GM12878 (cell line): ENCODE results near the gene KLF11. TPM values are rescaled to one million over a fixed set of nuclear protein-coding genes. Genes with fewer than 3 reads are reported as not detected.
"Not testable (repeated sequence)": the region's sequence is repeated elsewhere in the genome, so short reads cannot be mapped to it uniquely, and the experiment has no call there.

ENCODE experiments used
- ATAC-seq: fragments of 200-7000 bp; cut with Tn5 transposase; 3 replicates; pipeline ENCODE4 v1.9.1; 2020; ENCODE audit warnings: mild to moderate bottlenecking, moderate library complexity
- BruUV-seq: library from RNA; stranded (reverse); fragments of 400-500 nt; replicated peaks from 2 replicates; lab custom pipeline; 2021; lab: Mats Ljungman, UMichigan
- CTCF ChIA-PET: fragments of 300-600 bp; sonication (Branson Sonifier 250); formaldehyde crosslinking; extraction: SDS; loops from one replicate; lab custom pipeline; 2021; ENCODE audit warnings: inconsistent platforms; lab: Yijun Ruan, JAX
- POLR2A ChIA-PET: fragments of 350-600 bp; formaldehyde crosslinking; extraction: SDS; loops from one replicate; lab custom pipeline; 2021; ENCODE audit warnings: inconsistent platforms; lab: Charles Lee
- RAD21 ChIA-PET: fragments of 300-600 bp; sonication (Branson Sonifier 250); formaldehyde crosslinking; loops from one replicate; lab custom pipeline; 2023; ENCODE audit warnings: antibody characterized with exemption; ENCODE audit not compliant: unreplicated experiment; lab: Charles Lee
- SMC1A ChIA-PET: fragments of 300-600 bp; sonication (Branson Sonifier 250); formaldehyde crosslinking; loops from one replicate; lab custom pipeline; 2023; ENCODE audit not compliant: unreplicated experiment, uncharacterized antibody; lab: Charles Lee
- DNase-seq: peaks from one replicate; pipeline ENCODE4 v3.0.0-alpha.2; 2011; ENCODE audit warnings: low read depth, low spot score
- FAIRE-seq: peaks from 3 replicates; lab custom pipeline; 2011; peaks lifted over from hg19 to GRCh38; lab: Jason Lieb, UNC
- H2AFZ ChIP-seq: 2 replicates; pipeline ENCODE4 v1.6.0; 2011; ENCODE audit warnings: low read depth, low read length, control low read depth; ENCODE audit not compliant: control insufficient read depth
- H3K27ac ChIP-seq: 2 replicates; pipeline ENCODE4 v1.5.1; 2011; ENCODE audit warnings: control low read depth; ENCODE audit not compliant: control insufficient read depth, insufficient read depth
- H3K27me3 ChIP-seq, 2 experiments: replicated peaks in 1 of 2; 2 replicates each; pipeline versions ENCODE4 v1.6.0 to v1.6.1; 2011; ENCODE audit warnings: low read length in 1 of 2; ENCODE audit not compliant: control insufficient read depth in 2 of 2, insufficient read depth in 2 of 2
- H3K36me3 ChIP-seq, 2 experiments: 2 replicates each; pipeline ENCODE4 v1.5.1; 2011; ENCODE audit warnings: low read length in 1 of 2; ENCODE audit not compliant: control insufficient read depth in 2 of 2, insufficient read depth in 2 of 2
- H3K4me1 ChIP-seq: 2 replicates; pipeline ENCODE4 v1.6.1; 2011; ENCODE audit warnings: mild to moderate bottlenecking, low read length, moderate library complexity, mixed read lengths; ENCODE audit not compliant: control insufficient read depth, insufficient read depth
- H3K4me2 ChIP-seq: 2 replicates; pipeline ENCODE4 v1.6.0; 2011; ENCODE audit warnings: control low read depth; ENCODE audit not compliant: control insufficient read depth, insufficient read depth
- H3K4me3 ChIP-seq: fragments of 200-600 bp; sonication (generic); 2 replicates; pipeline ENCODE4 v1.5.1; 2016
- H3K79me2 ChIP-seq: 2 replicates; pipeline ENCODE4 v1.6.0; 2011; ENCODE audit warnings: low read length; ENCODE audit not compliant: control insufficient read depth, insufficient read depth
- H3K9ac ChIP-seq: 2 replicates; pipeline ENCODE4 v1.8.0; 2011; ENCODE audit warnings: low read length, control low read depth, mixed read lengths; ENCODE audit not compliant: control insufficient read depth, insufficient read depth
- H3K9me3 ChIP-seq: replicated peaks from 3 replicates; pipeline ENCODE4 v1.5.1; 2011; ENCODE audit warnings: mild to moderate bottlenecking, low read length; ENCODE audit not compliant: control insufficient read depth, insufficient read depth
- H4K20me1 ChIP-seq: 2 replicates; pipeline ENCODE4 v1.6.0; 2011; ENCODE audit not compliant: control insufficient read depth, insufficient read depth
- FOS ChIP-seq: IDR thresholded peaks from 3 replicates; pipeline ENCODE4 v1.6.1; 2011; ENCODE audit warnings: borderline replicate concordance; ENCODE audit not compliant: insufficient read length; ENCODE audit errors: extremely low read depth
- HCFC1 ChIP-seq: fragments of 150-350 bp; IDR thresholded peaks from 2 replicates; pipeline ENCODE4 v1.6.1; 2014; ENCODE audit warnings: low read length
- HDAC2 ChIP-seq: fragments of 200-600 bp; sonication (generic); IDR thresholded peaks from 2 replicates; pipeline ENCODE4 v1.6.1; 2017
- MLLT1 ChIP-seq: fragments of 450-650 bp; IDR thresholded peaks from 2 replicates; pipeline ENCODE4 v1.6.1; 2016; ENCODE audit warnings: mild to moderate bottlenecking
- PAX5 ChIP-seq: IDR thresholded peaks from 2 replicates; pipeline ENCODE4 v1.6.1; 2011; ENCODE audit warnings: low read depth, low read length, borderline replicate concordance
- POLR2AphosphoS2 ChIP-seq: IDR thresholded peaks from 2 replicates; pipeline ENCODE4 v1.6.1; 2011; ENCODE audit warnings: low read depth, mild to moderate bottlenecking, low read length, improper control_type of control experiment, moderate library complexity
- WRNIP1 ChIP-seq: IDR thresholded peaks from 2 replicates; pipeline ENCODE4 v1.6.1; 2011; ENCODE audit warnings: low read depth, low read length, improper control_type of control experiment, borderline replicate concordance
- WGBS: methylation state at CpG from one replicate; pipeline ENCODE4 v1.1.6; 2016; ENCODE audit warnings: low lambda C conversion rate; ENCODE audit not compliant: insufficient replicate concordance, insufficient coverage; ENCODE audit errors: missing lambda C conversion rate; 5-methylcytosine and 5-hydroxymethylcytosine counted together
- in situ Hi-C: fragments of 300-500 bp; cut with MboI; formaldehyde crosslinking; loops from 9 replicates; pipeline ENCODE4 v1.14.3; 2018; ENCODE audit warnings: mixed read lengths
- intact Hi-C: fragments of 100-400 bp; cut with micrococcal nuclease; formaldehyde crosslinking; loops from one replicate; pipeline ENCODE4 v1.14.2; 2022; ENCODE audit not compliant: unreplicated experiment
- polyA plus RNA-seq, 11 experiments: library from polyadenylated mRNA; depleted of rRNA in 4 of 11; unstranded in 6 of 11; stranded (reverse) in 5 of 11; fragments of >200 nt; fragmentation: Nextera tagmentation in 4 of 11; fragmentation: Illumina TruSeq in 1 of 11; extraction: Ambion mirVana in 4 of 11; extraction: Trizol in 1 of 11; gene quantifications; 1 replicate in 1 of 11; 2 replicates in 10 of 11; pipeline versions ENCODE4 v1.2.1 to v1.2.3, GENCODE V29; 2011 to 2016; ENCODE audit warnings: inconsistent platforms in 2 of 11, missing spikeins in 2 of 11, low read depth in 1 of 11
- total RNA-seq, 4 experiments: library from RNA; depleted of rRNA in 3 of 4; stranded (reverse); fragments of >200 nt in 3 of 4; fragmentation: Illumina TruSeq in 1 of 4; extraction: Trizol in 1 of 4; gene quantifications; 2 replicates each; pipeline versions ENCODE4 v1.2.1 to v1.2.3, GENCODE V29; 2013 to 2021

Gene KLF11
- total and polyA plus RNA-seq, 10 of the 15 experiments (the other 5 are each of a cell fraction or from before 2014, with no cell fraction given), result 0.03 to 0.54 (median 0.14) TPM; not detected in 1

GRCh38 chr2:10030798-10031197 lies 12.6 kb upstream of the KLF11 start:
- ATAC-seq, intact Hi-C loops: not testable (repeated sequence)

DNA sequence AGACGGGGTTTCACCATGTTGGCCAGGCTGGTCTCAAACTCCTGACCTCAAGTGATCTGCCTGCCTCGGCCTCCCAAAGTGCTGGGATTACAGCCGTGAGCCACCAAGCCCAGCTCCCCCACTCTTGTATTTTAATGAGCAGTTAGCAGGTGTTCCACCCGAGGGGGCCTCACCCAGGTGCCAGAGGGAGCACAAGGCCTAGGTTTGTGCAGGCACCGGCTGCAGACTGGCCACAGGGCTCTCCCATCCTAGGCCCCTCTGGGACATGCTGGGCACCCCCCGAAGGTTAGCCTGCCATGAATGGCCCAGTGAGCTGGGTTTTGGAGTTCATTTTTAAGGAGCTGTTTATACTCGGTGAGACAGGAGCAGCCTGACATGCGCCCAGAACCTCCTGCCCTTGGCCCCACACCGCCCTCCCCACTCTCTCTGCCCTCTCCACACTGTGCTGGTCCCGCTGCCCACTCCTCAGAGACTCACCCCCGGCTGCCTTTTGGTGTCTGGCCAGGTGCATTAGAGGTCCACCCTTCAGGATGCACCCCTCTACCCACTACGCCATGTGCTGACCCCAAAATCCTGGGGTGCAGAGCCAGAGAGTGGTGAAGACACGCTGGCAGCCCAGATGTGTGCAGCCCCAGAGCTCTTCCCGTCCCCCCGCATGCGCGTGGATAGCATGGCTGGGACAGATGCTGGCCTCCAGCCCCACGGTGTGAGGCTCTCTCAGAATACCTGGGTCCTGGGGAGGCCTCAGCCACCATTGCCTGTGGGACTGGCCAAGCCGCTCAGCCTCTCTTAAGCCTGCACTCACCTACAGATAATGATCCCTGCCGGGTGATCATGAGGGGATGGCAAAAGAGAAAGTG lies 11.2 kb upstream of the KLF11 start:
- Histone ChIP-seq H2AFZ (no peak overlapping the region), H3K4me3 (no peak overlapping the region), H3K27me3 (peaks cover 0 to 3% of the 10 kb centered on the region in 2 experiments; a peak in 1 of 4 replicates), H3K9me3 (no peaks in the 10 kb centered on the region), H3K9ac (no peak overlapping the region), H3K79me2 (no peaks in the 10 kb centered on the region), H3K4me2 (no peak overlapping the region), H3K27ac (no peak overlapping the region), H3K4me1 (peaks cover 11% of the 10 kb centered on the region), H3K36me3 (no peaks in the 10 kb centered on the region), H4K20me1 (no peaks in the 10 kb centered on the region)
- TF ChIP-seq FOS (no peak), POLR2AphosphoS2 (no peak), PAX5 (no peak), HCFC1 (no peak), HDAC2 (no peak), WRNIP1 (no peak), MLLT1 (no peak)
- FAIRE-seq, result no peak
- 49% methylated on average over 20 of the region's 20 CpGs for WGBS
- BruUV-seq, result no TSS peak
- intact Hi-C loops (no loop called here), in situ Hi-C loops (no loop called here)
- ChIA-PET RAD21 (no interaction called here), POLR2A (no interaction called here), CTCF (interaction anchor here (1.0 to 6.4 kb wide), 2 partner anchors 15 to 47 kb away, joined by 3 to 33 read pairs; no protein-coding TSS in a partner anchor), SMC1A (no interaction called here)
- ATAC-seq, result no peak
- no peak for DNase-seq

More at GRCh38 chr2:10030798-10031197, 12.6 kb upstream of the KLF11 start:
- H3K79me2 ChIP-seq, H4K20me1 ChIP-seq, H3K4me2 ChIP-seq, POLR2A ChIA-PET, DNase-seq, FAIRE-seq, in situ Hi-C loops, H3K36me3 ChIP-seq, H3K9me3 ChIP-seq, H3K27ac ChIP-seq, H3K4me3 ChIP-seq, H2AFZ ChIP-seq, H3K27me3 ChIP-seq, H3K9ac ChIP-seq, BruUV-seq: not testable (repeated sequence)
- peaks cover 11% of the 10 kb centered on the region for H3K4me1 ChIP-seq
- 59% methylated on average over 8 of the region's 8 CpGs for WGBS
- ChIA-PET RAD21 (interaction anchor here (0.6 kb wide), 1 partner anchor 919 kb away, joined by 3 read pairs; no protein-coding TSS in a partner anchor), CTCF (interaction anchor here (0.7 to 6.4 kb wide), 6 partner anchors 16 to 790 kb away, joined by 3 to 33 read pairs (median 4); no protein-coding TSS in a partner anchor), SMC1A (interaction anchor here (0.9 to 1.3 kb wide), 3 partner anchors 16 to 44 kb away, joined by 3 read pairs; no protein-coding TSS in a partner anchor)
